22Rv1 (cell line): Measurements from ENCODE around the gene ASCC1.

Experiments
- CTCF ChIP-seq: fragments of 450-650 bp; IDR thresholded peaks from 2 replicates; pipeline ENCODE4 v1.5.1; 2017; ENCODE audit warnings: mild to moderate bottlenecking
- ZFX ChIP-seq: fragments of 450-650 bp; IDR thresholded peaks from 2 replicates; pipeline ENCODE4 v1.6.1; 2017; ENCODE audit warnings: antibody characterized with exemption, borderline replicate concordance

- TF ChIP-seq CTCF (no peak), ZFX (no peak)
Measured at GRCh38 chr10:72075376-72076115, 140.5 kb downstream of the ASCC1 start.
